HepG2 (cell line): Measurements from ENCODE around the gene ZIC4.

Source experiments
- MAX ChIP-seq: IDR thresholded peaks from 2 replicates; pipeline ENCODE4 v1.6.1; 2012; ENCODE audit warnings: inconsistent platforms
- MYC ChIP-seq: sonication (generic); formaldehyde crosslinking; IDR thresholded peaks from 2 replicates; pipeline ENCODE4 v1.9.0; 2021; ENCODE audit warnings: missing genetic modification reagents, borderline replicate concordance
- RXRB ChIP-seq: IDR thresholded peaks from 2 replicates; pipeline ENCODE4 v1.6.1; 2016; ENCODE audit warnings: borderline replicate concordance, missing genetic modification reagents, missing compliant biosample characterization
- ZNF446 ChIP-seq: sonication (generic); formaldehyde crosslinking; IDR thresholded peaks from 2 replicates; pipeline ENCODE4 v1.5.0; 2020; ENCODE audit warnings: mild to moderate bottlenecking, missing genetic modification reagents
- ZNF713 ChIP-seq: sonication (generic); formaldehyde crosslinking; IDR thresholded peaks from 2 replicates; pipeline ENCODE4 v1.4.0; 2020; ENCODE audit warnings: mild to moderate bottlenecking, missing genetic modification reagents
- ZSCAN22 ChIP-seq: sonication (generic); formaldehyde crosslinking; IDR thresholded peaks from 2 replicates; pipeline ENCODE4 v1.4.0; 2020; ENCODE audit warnings: mild to moderate bottlenecking, missing genetic modification reagents
- TF ChIP-seq, protein P1 (sequence below), 2 experiments: fragments of 450-650 bp in 1 of 2; sonication (generic) in 1 of 2; formaldehyde crosslinking in 1 of 2; IDR thresholded peaks; 2 replicates each; pipeline versions ENCODE4 v1.6.1 to v1.8.0; 2016 to 2022; ENCODE audit warnings: antibody characterized with exemption in 1 of 2, mild to moderate bottlenecking in 1 of 2, missing genetic modification reagents in 1 of 2

- no peak for TF ChIP-seq MAX
- TF ChIP-seq MYC (CRISPR knock-in tag): no peak
- TF ChIP-seq RXRB (CRISPR knock-in tag): no peak
- TF ChIP-seq ZNF713 (CRISPR knock-in tag): no peak
- TF ChIP-seq, protein P1, sequence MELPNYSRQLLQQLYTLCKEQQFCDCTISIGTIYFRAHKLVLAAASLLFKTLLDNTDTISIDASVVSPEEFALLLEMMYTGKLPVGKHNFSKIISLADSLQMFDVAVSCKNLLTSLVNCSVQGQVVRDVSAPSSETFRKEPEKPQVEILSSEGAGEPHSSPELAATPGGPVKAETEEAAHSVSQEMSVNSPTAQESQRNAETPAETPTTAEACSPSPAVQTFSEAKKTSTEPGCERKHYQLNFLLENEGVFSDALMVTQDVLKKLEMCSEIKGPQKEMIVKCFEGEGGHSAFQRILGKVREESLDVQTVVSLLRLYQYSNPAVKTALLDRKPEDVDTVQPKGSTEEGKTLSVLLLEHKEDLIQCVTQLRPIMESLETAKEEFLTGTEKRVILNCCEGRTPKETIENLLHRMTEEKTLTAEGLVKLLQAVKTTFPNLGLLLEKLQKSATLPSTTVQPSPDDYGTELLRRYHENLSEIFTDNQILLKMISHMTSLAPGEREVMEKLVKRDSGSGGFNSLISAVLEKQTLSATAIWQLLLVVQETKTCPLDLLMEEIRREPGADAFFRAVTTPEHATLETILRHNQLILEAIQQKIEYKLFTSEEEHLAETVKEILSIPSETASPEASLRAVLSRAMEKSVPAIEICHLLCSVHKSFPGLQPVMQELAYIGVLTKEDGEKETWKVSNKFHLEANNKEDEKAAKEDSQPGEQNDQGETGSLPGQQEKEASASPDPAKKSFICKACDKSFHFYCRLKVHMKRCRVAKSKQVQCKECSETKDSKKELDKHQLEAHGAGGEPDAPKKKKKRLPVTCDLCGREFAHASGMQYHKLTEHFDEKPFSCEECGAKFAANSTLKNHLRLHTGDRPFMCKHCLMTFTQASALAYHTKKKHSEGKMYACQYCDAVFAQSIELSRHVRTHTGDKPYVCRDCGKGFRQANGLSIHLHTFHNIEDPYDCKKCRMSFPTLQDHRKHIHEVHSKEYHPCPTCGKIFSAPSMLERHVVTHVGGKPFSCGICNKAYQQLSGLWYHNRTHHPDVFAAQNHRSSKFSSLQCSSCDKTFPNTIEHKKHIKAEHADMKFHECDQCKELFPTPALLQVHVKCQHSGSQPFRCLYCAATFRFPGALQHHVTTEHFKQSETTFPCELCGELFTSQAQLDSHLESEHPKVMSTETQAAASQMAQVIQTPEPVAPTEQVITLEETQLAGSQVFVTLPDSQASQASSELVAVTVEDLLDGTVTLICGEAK (IDR thresholded peaks at IDR 0.05): no peak
- TF ChIP-seq, protein P1 (CRISPR knock-in tag; IDR thresholded peaks at IDR 0.05): no peak
- TF ChIP-seq ZNF446 (CRISPR knock-in tag): no peak
- TF ChIP-seq ZSCAN22 (CRISPR knock-in tag): no peak
These were observed 9.0 kb downstream of the ZIC4 start for GRCh38 chr3:147397155-147397874.
